OCI-LY1 (cell line): ENCODE results near the gene PLEKHJ1.

Experiments
- EZH2 ChIP-seq: fragments of 200-600 bp; sonication (generic), shearing (Covaris generic); IDR thresholded peaks from 2 replicates; pipeline ENCODE4 v1.8.0; 2017; ENCODE audit warnings: borderline replicate concordance, mixed run types, mild to moderate bottlenecking, antibody characterized with exemption, low read length, moderate library complexity, mixed read lengths
- TF ChIP-seq, protein P1 (sequence below): fragments of 200-600 bp; sonication (generic), shearing (Covaris generic); IDR thresholded peaks from 2 replicates; pipeline ENCODE4 v1.5.1; 2017; ENCODE audit warnings: mild to moderate bottlenecking, antibody characterized with exemption, low read length, moderate library complexity, mixed read lengths

DNA sequence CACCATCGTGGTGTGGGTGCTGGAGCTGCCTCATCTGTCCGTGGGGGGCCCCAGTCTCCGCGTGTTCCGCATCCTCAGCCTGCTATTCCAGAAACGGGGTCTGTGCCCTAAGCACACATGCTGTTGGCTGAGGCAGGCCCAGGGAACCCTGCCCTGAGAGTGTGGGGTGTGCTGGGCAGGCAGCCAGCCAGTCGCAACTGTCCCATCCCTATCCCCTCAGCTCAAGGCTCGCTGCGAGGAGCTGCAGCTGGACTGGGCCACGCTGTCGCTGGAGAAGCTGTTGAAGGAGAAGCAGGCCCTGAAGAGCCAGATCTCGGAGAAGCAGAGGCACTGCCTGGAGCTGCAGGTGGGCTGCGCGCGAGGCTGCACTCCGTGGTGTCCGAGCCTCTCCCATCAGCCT, 21.9 kb downstream of the PLEKHJ1 start:
- TF ChIP-seq, protein P1, sequence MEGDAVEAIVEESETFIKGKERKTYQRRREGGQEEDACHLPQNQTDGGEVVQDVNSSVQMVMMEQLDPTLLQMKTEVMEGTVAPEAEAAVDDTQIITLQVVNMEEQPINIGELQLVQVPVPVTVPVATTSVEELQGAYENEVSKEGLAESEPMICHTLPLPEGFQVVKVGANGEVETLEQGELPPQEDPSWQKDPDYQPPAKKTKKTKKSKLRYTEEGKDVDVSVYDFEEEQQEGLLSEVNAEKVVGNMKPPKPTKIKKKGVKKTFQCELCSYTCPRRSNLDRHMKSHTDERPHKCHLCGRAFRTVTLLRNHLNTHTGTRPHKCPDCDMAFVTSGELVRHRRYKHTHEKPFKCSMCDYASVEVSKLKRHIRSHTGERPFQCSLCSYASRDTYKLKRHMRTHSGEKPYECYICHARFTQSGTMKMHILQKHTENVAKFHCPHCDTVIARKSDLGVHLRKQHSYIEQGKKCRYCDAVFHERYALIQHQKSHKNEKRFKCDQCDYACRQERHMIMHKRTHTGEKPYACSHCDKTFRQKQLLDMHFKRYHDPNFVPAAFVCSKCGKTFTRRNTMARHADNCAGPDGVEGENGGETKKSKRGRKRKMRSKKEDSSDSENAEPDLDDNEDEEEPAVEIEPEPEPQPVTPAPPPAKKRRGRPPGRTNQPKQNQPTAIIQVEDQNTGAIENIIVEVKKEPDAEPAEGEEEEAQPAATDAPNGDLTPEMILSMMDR, result no peak
- TF ChIP-seq EZH2, result no peak
